ENCODE measurements around the gene SRGN. TPM values are rescaled to one million over a fixed set of nuclear protein-coding genes. Genes with fewer than 3 reads are reported as not detected.

Gene SRGN
- total and polyA plus RNA-seq, 2 of the 13 experiments (the other 11 are each of a cell fraction or from before 2014, with no cell fraction given): 0.09 TPM; not detected in 1

GRCh38 chr10:69060127-69060798, 27.6 kb upstream of the SRGN start:
- no peak for ATAC-seq
- Histone ChIP-seq H3K4me3 (replicated peaks in 1 of 3; ENCODE audit: insufficient read depth in 1 of 3, low read depth in 2 of 3, low read length in 3 of 3) (no peak overlapping the region), H4K20me1 (ENCODE audit: insufficient read depth, low read length) (no peaks in the 10 kb centered on the region), H3K9ac (ENCODE audit: insufficient read depth, low read depth, low read length) (no peak overlapping the region), H2AFZ (ENCODE audit: low read length) (no peak overlapping the region), H3K79me2 (ENCODE audit: insufficient read depth, low read length) (no peaks in the 10 kb centered on the region), H3K9me3 (ENCODE audit: low read length) (no peaks in the 10 kb centered on the region), H3K27ac (ENCODE audit: extremely low read length, insufficient read depth, low read length) (no peak overlapping the region), H3K4me2 (ENCODE audit: low read depth, low read length) (no peak overlapping the region), H3K36me3 (replicated peaks in 1 of 2; ENCODE audit: control insufficient read depth in 1 of 2, insufficient read depth in 2 of 2, low read length in 2 of 2) (no peaks in the 10 kb centered on the region), H3K27me3 (ENCODE audit: control insufficient read depth in 1 of 2, insufficient read depth in 2 of 2, low read length in 2 of 2) (peaks cover 0 to 11% of the 10 kb centered on the region in 2 experiments; a peak in 2 of 5 replicates), H3K4me1 (ENCODE audit: insufficient read depth, low read length) (peaks cover 48% of the 10 kb centered on the region)
- 80% methylated on average over 8 of the region's 8 CpGs for WGBS (ENCODE audit: low lambda C conversion rate)
- ChIA-PET POLR2A (no interaction called here), CTCF (ENCODE audit: low intra/inter-chr PET ratio, low total read pairs) (no interaction called here)
- no peak for DNase-seq (ENCODE audit: low spot score)
- intact Hi-C loops (cut with micrococcal nuclease; ENCODE audit: unreplicated experiment): no loop called here
- BruUV-seq (replicated peaks): no TSS peak
- in situ Hi-C loops (cut with HindIII; ENCODE audit: extremely low pct_ligation_motif_present, low pct_unique_long_range_greater_than_20kb): no loop called here
- no peak for FAIRE-seq
- TF ChIP-seq ZNF337 (CRISPR knock-in tag; IDR thresholded peaks at IDR 0.05; ENCODE audit: borderline replicate concordance, low read depth) (no peak), ARID5B (CRISPR knock-in tag; IDR thresholded peaks at IDR 0.05) (no peak), MYC (CRISPR knock-in tag; IDR thresholded peaks at IDR 0.05; ENCODE audit: borderline replicate concordance) (no peak), CBX1 (IDR thresholded peaks at IDR 0.05; ENCODE audit: low read depth) (no peak), ZSCAN5A (CRISPR knock-in tag; IDR thresholded peaks at IDR 0.05; ENCODE audit: borderline replicate concordance) (no peak), ZSCAN9 (CRISPR knock-in tag; IDR thresholded peaks at IDR 0.05; ENCODE audit: borderline replicate concordance) (no peak), MBD4 (IDR thresholded peaks at IDR 0.05; ENCODE audit: borderline replicate concordance, low read length) (no peak)
